IMR-90 (cell line): Measurements from ENCODE around the gene MORC2. TPM values are rescaled to one million over a fixed set of nuclear protein-coding genes. Genes with fewer than 3 reads are reported as not detected.

Experiments used
- ATAC-seq: fragments of 200-7000 bp; cut with Tn5 transposase; 2 replicates; pipeline ENCODE4 v1.9.1; 2020; ENCODE audit warnings: low read depth, mild to moderate bottlenecking, moderate library complexity
- BruUV-seq: library from RNA; stranded (reverse); fragments of 400-500 nt; replicated peaks from 2 replicates; lab custom pipeline; 2021; lab: Mats Ljungman, UMichigan
- CTCF ChIA-PET: fragments of 300-600 bp; formaldehyde crosslinking; extraction: SDS; loops from one replicate; lab custom pipeline; 2021; ENCODE audit warnings: antibody characterized with exemption; lab: Yijun Ruan, JAX
- POLR2A ChIA-PET: fragments of 300-600 bp; sonication (Branson Sonifier 250); formaldehyde crosslinking; loops from one replicate; lab custom pipeline; 2022; ENCODE audit warnings: antibody characterized with exemption; ENCODE audit not compliant: unreplicated experiment; lab: Charles Lee
- DNase-seq: peaks from one replicate; pipeline ENCODE4 v3.0.0; 2013
- H2AFZ ChIP-seq: replicated peaks from 2 replicates; pipeline ENCODE3; 2013; ENCODE audit warnings: low read length, mild to moderate bottlenecking; ENCODE audit not compliant: poor library complexity
- H2AK5ac ChIP-seq: 2 replicates; pipeline ENCODE4 v1.6.1; 2013; ENCODE audit warnings: low read depth, low read length, inconsistent platforms
- H2AK9ac ChIP-seq: replicated peaks from 2 replicates; pipeline ENCODE3; 2013; ENCODE audit warnings: mild to moderate bottlenecking, low read depth, low read length, moderate library complexity; ENCODE audit not compliant: poor library complexity
- H2BK120ac ChIP-seq: 2 replicates; pipeline ENCODE4 v1.6.1; 2013; ENCODE audit warnings: low read depth, low read length, inconsistent platforms
- H2BK15ac ChIP-seq: 3 replicates; pipeline ENCODE4 v1.6.1; 2013; ENCODE audit warnings: low read depth, low read length, inconsistent platforms
- H2BK20ac ChIP-seq: 2 replicates; pipeline ENCODE4 v1.6.1; 2013; ENCODE audit warnings: low read depth, mild to moderate bottlenecking, inconsistent platforms, low read length, moderate library complexity
- H2BK5ac ChIP-seq: 2 replicates; pipeline ENCODE4 v1.6.1; 2013; ENCODE audit warnings: mild to moderate bottlenecking, low read depth, low read length, inconsistent platforms; ENCODE audit not compliant: poor library complexity, severe bottlenecking
- H3K14ac ChIP-seq: replicated peaks from 2 replicates; pipeline ENCODE4 v1.6.1; 2013; ENCODE audit warnings: low read depth, low read length, inconsistent platforms
- H3K18ac ChIP-seq: 2 replicates; pipeline ENCODE4 v1.6.1; 2013; ENCODE audit warnings: low read depth, low read length, control low read depth
- H3K23ac ChIP-seq: 2 replicates; pipeline ENCODE4 v1.6.1; 2013; ENCODE audit warnings: low read depth, low read length, inconsistent platforms
- H3K27ac ChIP-seq: 2 replicates; pipeline ENCODE4 v1.5.1; 2013; ENCODE audit warnings: mild to moderate bottlenecking, control low read depth, low read length; ENCODE audit not compliant: insufficient read depth
- H3K27me3 ChIP-seq: 2 replicates; pipeline ENCODE4 v1.6.1; 2013; ENCODE audit warnings: low read length; ENCODE audit not compliant: control insufficient read depth, insufficient read depth
- H3K36me3 ChIP-seq: 2 replicates; pipeline ENCODE4 v1.6.1; 2013; ENCODE audit warnings: low read length, mixed read lengths; ENCODE audit not compliant: control insufficient read depth, insufficient read depth
- H3K4ac ChIP-seq: 2 replicates; pipeline ENCODE4 v1.6.1; 2013; ENCODE audit warnings: low read depth, low read length, inconsistent platforms
- H3K4me1 ChIP-seq: 2 replicates; pipeline ENCODE4 v1.6.1; 2013; ENCODE audit warnings: low read length, mixed read lengths; ENCODE audit not compliant: control insufficient read depth, insufficient read depth
- H3K4me2 ChIP-seq: 2 replicates; pipeline ENCODE4 v1.6.1; 2013; ENCODE audit warnings: low read depth, mild to moderate bottlenecking, control low read depth, low read length, moderate library complexity
- H3K4me3 ChIP-seq: 2 replicates; pipeline ENCODE4 v1.5.1; 2013; ENCODE audit warnings: low read depth, mild to moderate bottlenecking, control low read depth, low read length, moderate library complexity; ENCODE audit not compliant: insufficient read depth
- H3K56ac ChIP-seq: 2 replicates; pipeline ENCODE4 v1.6.1; 2013; ENCODE audit warnings: low read length, inconsistent platforms; ENCODE audit not compliant: insufficient read depth; ENCODE audit errors: extremely low read depth
- H3K79me1 ChIP-seq, 2 experiments: 2 replicates each; pipeline ENCODE4 v1.6.1; 2013; ENCODE audit warnings: low read length in 2 of 2, inconsistent platforms in 1 of 2, low read depth in 1 of 2
- H3K9ac ChIP-seq: 2 replicates; pipeline ENCODE4 v1.6.1; 2013; ENCODE audit warnings: low read depth, low read length, control low read depth
- H3K9me1 ChIP-seq: 2 replicates; pipeline ENCODE4 v1.6.1; 2013; ENCODE audit warnings: low read length, inconsistent platforms; ENCODE audit not compliant: insufficient read depth
- H3K9me3 ChIP-seq: 2 replicates; pipeline ENCODE4 v1.6.1; 2013; ENCODE audit warnings: low read length; ENCODE audit not compliant: control insufficient read depth, insufficient read depth
- H4K20me1 ChIP-seq: 2 replicates; pipeline ENCODE4 v1.6.1; 2013; ENCODE audit warnings: low read length, inconsistent platforms; ENCODE audit not compliant: insufficient read depth
- H4K5ac ChIP-seq: 2 replicates; pipeline ENCODE4 v1.6.1; 2013; ENCODE audit warnings: mild to moderate bottlenecking, low read depth, low read length, control low read depth
- H4K8ac ChIP-seq, 2 experiments: 2 replicates each; pipeline ENCODE4 v1.6.1; 2013; ENCODE audit warnings: low read depth in 2 of 2, low read length in 2 of 2, control low read depth in 1 of 2, inconsistent platforms in 1 of 2
- H4K91ac ChIP-seq: 2 replicates; pipeline ENCODE4 v1.6.1; 2013; ENCODE audit warnings: low read depth, low read length, inconsistent platforms; ENCODE audit not compliant: insufficient read depth
- BHLHE40 ChIP-seq: fragments of 150-350 bp; IDR thresholded peaks from 2 replicates; pipeline ENCODE4 v1.6.1; 2016; ENCODE audit warnings: mild to moderate bottlenecking, low read depth, low read length
- CEBPB ChIP-seq: IDR thresholded peaks from 2 replicates; pipeline ENCODE4 v1.6.1; 2012; ENCODE audit warnings: low read depth, low read length, improper control_type of control experiment
- CHD1 ChIP-seq: IDR thresholded peaks from 2 replicates; pipeline ENCODE4 v1.6.1; 2012; ENCODE audit warnings: low read depth, low read length, improper control_type of control experiment
- FOS ChIP-seq: fragments of 150-350 bp; IDR thresholded peaks from 2 replicates; pipeline ENCODE4 v1.6.1; 2016; ENCODE audit warnings: low read depth, low read length
- MAFK ChIP-seq: IDR thresholded peaks from 2 replicates; pipeline ENCODE4 v1.6.1; 2012; ENCODE audit warnings: low read depth, low read length, improper control_type of control experiment
- MAZ ChIP-seq: IDR thresholded peaks from 2 replicates; pipeline ENCODE4 v1.6.1; 2012; ENCODE audit warnings: low read depth, mild to moderate bottlenecking, low read length, improper control_type of control experiment, moderate library complexity, borderline replicate concordance
- MXI1 ChIP-seq: IDR thresholded peaks from 2 replicates; pipeline ENCODE4 v1.6.1; 2012; ENCODE audit warnings: low read depth, mild to moderate bottlenecking, low read length, moderate library complexity, borderline replicate concordance
- NFE2L2 ChIP-seq: fragments of 150-350 bp; IDR thresholded peaks from 2 replicates; pipeline ENCODE4 v1.6.1; 2016; ENCODE audit warnings: low read depth, mild to moderate bottlenecking, low read length
- POLR2A ChIP-seq: IDR thresholded peaks from 2 replicates; pipeline ENCODE4 v1.6.1; 2012; ENCODE audit warnings: mild to moderate bottlenecking, low read depth, low read length
- RAD21 ChIP-seq: IDR thresholded peaks from 2 replicates; pipeline ENCODE4 v1.6.1; 2012; ENCODE audit warnings: low read length, improper control_type of control experiment
- RCOR1 ChIP-seq: IDR thresholded peaks from 2 replicates; pipeline ENCODE4 v1.6.1; 2012; ENCODE audit warnings: mild to moderate bottlenecking, low read length, improper control_type of control experiment; ENCODE audit not compliant: insufficient replicate concordance
- RFX5 ChIP-seq: IDR thresholded peaks from 2 replicates; pipeline ENCODE4 v1.8.0; 2012; ENCODE audit warnings: low read depth, mild to moderate bottlenecking, low read length, moderate library complexity
- SMC3 ChIP-seq: fragments of 150-350 bp; IDR thresholded peaks from 2 replicates; pipeline ENCODE4 v1.6.1; 2016; ENCODE audit warnings: low read depth, mild to moderate bottlenecking, antibody characterized with exemption, low read length, moderate library complexity
- WGBS, 2 experiments: methylation state at CpG; one replicate each; pipeline versions ENCODE4 v1.1.5 to v1.1.7; 2013; ENCODE audit warnings: missing lambda C conversion rate in 2 of 2; ENCODE audit not compliant: insufficient read length in 1 of 2; ENCODE audit errors: extremely low coverage in 2 of 2; 5-methylcytosine and 5-hydroxymethylcytosine counted together
- dilution Hi-C: fragments of 300-500 bp; cut with HindIII; formaldehyde crosslinking; loops from one replicate; pipeline ENCODE4 v1.14.3; 2018; ENCODE audit warnings: low sequenced_read_pairs; ENCODE audit not compliant: unreplicated experiment
- in situ Hi-C: fragments of 300-500 bp; cut with MboI; formaldehyde crosslinking; loops from 3 replicates; pipeline ENCODE4 v1.14.3; 2019; ENCODE audit warnings: low sequenced_read_pairs, inconsistent platforms, mixed read lengths
- intact Hi-C: fragments of 100-400 bp; cut with micrococcal nuclease; formaldehyde crosslinking; loops from 2 replicates; pipeline ENCODE4 v1.10.0; 2022
- polyA plus RNA-seq, 3 experiments: library from polyadenylated mRNA; depleted of rRNA; stranded (reverse); fragments of >200 nt; gene quantifications; 2 replicates each; pipeline ENCODE4 v1.2.3, GENCODE V29; 2012; ENCODE audit warnings: low replicate concordance in 1 of 3
- total RNA-seq: library from RNA; depleted of rRNA; stranded (reverse); fragments of >200 nt; gene quantifications from 2 replicates; pipeline ENCODE4 v1.2.3, GENCODE V29; 2012
- TF ChIP-seq, protein P1 (sequence below): fragments of 150-350 bp; IDR thresholded peaks from 2 replicates; pipeline ENCODE4 v1.6.1; 2016; ENCODE audit warnings: low read depth, mild to moderate bottlenecking, low read length, moderate library complexity, borderline replicate concordance
- TF ChIP-seq, protein P2 (sequence below): fragments of 150-350 bp; IDR thresholded peaks from 2 replicates; pipeline ENCODE4 v1.6.1; 2017; ENCODE audit warnings: mild to moderate bottlenecking, antibody characterized with exemption, low read length, low read depth

Gene MORC2
- total and polyA plus RNA-seq, 2 of the 4 experiments (the other 2 are of a cell fraction) = 15.8 to 24.7 TPM

DNA sequence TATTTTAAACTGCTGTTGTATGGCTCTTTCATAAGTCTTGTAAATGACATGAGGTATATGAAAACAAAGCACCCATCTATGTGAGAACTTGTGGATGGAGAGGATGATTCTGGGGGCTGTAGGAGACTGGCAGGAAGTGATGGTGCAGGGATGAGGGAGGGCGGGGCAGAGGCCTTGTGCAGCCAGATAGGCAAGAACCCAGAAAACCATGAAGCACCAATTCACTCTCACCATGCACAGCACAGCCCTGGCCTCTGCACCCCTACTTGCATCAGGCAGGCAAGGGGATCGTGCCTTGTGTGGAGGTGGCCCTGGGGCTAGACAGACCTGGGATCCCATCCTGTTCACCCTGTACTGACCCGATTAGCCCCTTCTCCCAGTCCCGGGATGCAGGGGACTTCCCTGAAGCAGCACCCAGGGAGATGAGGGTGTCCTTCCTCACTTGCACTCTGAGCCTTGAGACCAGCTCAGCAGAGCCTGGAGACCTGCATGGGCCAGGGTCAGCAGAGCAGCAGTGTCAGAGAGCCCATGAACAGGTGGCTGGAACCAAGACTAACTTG lies 85.5 kb downstream of the MORC2 start:
- Histone ChIP-seq H3K56ac (no peak overlapping the region), H3K4me3 (no peak overlapping the region), H3K9me1 (no peaks in the 10 kb centered on the region), H3K18ac (no peak overlapping the region), H2BK20ac (no peak overlapping the region), H3K23ac (no peak overlapping the region), H4K5ac (no peak overlapping the region), H2BK120ac (no peak overlapping the region), H3K9ac (no peak overlapping the region), H4K91ac (no peak overlapping the region), H3K27ac (no peak overlapping the region), H3K9me3 (no peaks in the 10 kb centered on the region), H4K8ac (no peak overlapping the region), H2BK15ac (no peak overlapping the region), H3K4me1 (no peaks in the 10 kb centered on the region; the same call in 1 of the 2 replicates), H2BK5ac (no peak overlapping the region), H2AFZ (no peak overlapping the region), H3K36me3 (no peaks in the 10 kb centered on the region), H2AK9ac (no peak overlapping the region), H3K14ac (no peak overlapping the region), H3K4me2 (no peak overlapping the region), H3K4ac (no peak overlapping the region), H2AK5ac (no peak overlapping the region), H3K79me1 (no peaks in the 10 kb centered on the region), H4K20me1 (no peaks in the 10 kb centered on the region), H3K27me3 (no peaks in the 10 kb centered on the region; the same call in 1 of the 2 replicates)
- no TSS peak for BruUV-seq
- CTCF ChIA-PET = no interaction called here
- TF ChIP-seq MXI1 (no peak), RFX5 (no peak), NFE2L2 (no peak), CHD1 (no peak), POLR2A (no peak), RCOR1 (no peak), FOS (no peak), CEBPB (no peak), MAZ (no peak), BHLHE40 (no peak), SMC3 (no peak), MAFK (no peak), RAD21 (no peak)
- TF ChIP-seq, protein P1, sequence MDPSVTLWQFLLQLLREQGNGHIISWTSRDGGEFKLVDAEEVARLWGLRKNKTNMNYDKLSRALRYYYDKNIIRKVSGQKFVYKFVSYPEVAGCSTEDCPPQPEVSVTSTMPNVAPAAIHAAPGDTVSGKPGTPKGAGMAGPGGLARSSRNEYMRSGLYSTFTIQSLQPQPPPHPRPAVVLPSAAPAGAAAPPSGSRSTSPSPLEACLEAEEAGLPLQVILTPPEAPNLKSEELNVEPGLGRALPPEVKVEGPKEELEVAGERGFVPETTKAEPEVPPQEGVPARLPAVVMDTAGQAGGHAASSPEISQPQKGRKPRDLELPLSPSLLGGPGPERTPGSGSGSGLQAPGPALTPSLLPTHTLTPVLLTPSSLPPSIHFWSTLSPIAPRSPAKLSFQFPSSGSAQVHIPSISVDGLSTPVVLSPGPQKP = no peak
- TF ChIP-seq, protein P2, sequence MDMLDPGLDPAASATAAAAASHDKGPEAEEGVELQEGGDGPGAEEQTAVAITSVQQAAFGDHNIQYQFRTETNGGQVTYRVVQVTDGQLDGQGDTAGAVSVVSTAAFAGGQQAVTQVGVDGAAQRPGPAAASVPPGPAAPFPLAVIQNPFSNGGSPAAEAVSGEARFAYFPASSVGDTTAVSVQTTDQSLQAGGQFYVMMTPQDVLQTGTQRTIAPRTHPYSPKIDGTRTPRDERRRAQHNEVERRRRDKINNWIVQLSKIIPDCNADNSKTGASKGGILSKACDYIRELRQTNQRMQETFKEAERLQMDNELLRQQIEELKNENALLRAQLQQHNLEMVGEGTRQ = no peak
- POLR2A ChIA-PET = no interaction called here
- ATAC-seq = no peak
- intact Hi-C loops = no loop called here
- WGBS, 2 experiments = 80% methylated on average over 1 of the region's 4 CpGs; no CpG with 5 or more reads in 1 of the 2 experiments
- dilution Hi-C loops = no loop called here
- in situ Hi-C loops = no loop called here
- no peak for DNase-seq
